ENCODE data around the gene ACTR1B.

DNA sequence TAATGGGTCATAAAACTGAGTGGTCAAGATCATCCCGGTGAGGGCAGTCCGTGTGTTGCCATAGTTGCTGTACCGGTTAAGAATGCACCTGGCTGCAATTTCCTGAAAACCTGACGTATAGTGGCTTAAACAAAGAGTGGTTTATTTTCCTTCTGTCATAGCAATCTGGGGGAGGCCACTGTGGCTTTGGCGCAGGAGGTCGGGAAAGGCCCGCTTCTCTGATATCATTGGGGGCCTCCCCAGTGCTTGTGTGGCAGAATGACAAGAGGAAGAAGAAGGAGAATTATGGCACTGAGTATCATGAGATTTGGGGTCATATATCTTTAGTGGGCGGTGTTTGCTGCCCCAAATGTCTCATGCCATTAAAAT is 10.1 kb upstream of the ACTR1B start:
- TF ChIP-seq POLR2AphosphoS5 (IDR thresholded peaks at IDR 0.05; ENCODE audit: insufficient read depth, low read depth, low read length) (no peak), EZH2 (IDR thresholded peaks at IDR 0.05; ENCODE audit: borderline replicate concordance, low read depth, low read length, severe bottlenecking) (no peak), POLR2A (IDR thresholded peaks at IDR 0.05; ENCODE audit: low read depth, low read length) (no peak)
